Retinal pigment epithelial cell (primary cell): ENCODE measurements around the gene PAX5.

ENCODE experiments used
- DNase-seq: peaks from one replicate; pipeline ENCODE4 v3.0.0-alpha.2; 2010; ENCODE audit warnings: low read depth
- H3K4me3 ChIP-seq: 2 replicates; pipeline ENCODE4 v1.5.1; 2011; ENCODE audit warnings: mild to moderate bottlenecking, low read length, control low read depth, moderate library complexity
- TF ChIP-seq, protein P1 (sequence below): conservative IDR thresholded peaks from 2 replicates; pipeline ENCODE4 v1.5.1; 2011; ENCODE audit warnings: low read depth, low read length, control low read depth, inconsistent platforms

The PAX5 gene

DNA sequence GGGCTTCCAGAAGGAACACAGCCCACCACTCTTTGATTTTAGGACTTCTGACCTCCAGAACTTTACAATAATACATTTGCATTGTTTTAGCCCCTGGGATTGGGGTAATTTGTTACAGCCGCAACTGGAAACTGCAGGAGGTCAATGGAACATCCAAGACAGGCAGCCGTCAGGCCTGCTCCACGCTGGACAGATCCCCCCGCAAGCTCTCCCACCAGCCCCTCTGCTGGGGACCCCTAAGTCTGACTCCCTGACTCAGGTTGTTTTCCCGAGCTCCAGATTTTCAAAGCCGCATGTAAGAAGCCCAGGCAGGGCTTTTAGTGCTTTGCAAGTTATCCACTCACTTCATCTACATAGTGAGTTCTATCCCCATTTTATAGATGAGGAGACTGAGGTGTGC is 127.6 kb downstream of the PAX5 start:
- TF ChIP-seq, protein P1, sequence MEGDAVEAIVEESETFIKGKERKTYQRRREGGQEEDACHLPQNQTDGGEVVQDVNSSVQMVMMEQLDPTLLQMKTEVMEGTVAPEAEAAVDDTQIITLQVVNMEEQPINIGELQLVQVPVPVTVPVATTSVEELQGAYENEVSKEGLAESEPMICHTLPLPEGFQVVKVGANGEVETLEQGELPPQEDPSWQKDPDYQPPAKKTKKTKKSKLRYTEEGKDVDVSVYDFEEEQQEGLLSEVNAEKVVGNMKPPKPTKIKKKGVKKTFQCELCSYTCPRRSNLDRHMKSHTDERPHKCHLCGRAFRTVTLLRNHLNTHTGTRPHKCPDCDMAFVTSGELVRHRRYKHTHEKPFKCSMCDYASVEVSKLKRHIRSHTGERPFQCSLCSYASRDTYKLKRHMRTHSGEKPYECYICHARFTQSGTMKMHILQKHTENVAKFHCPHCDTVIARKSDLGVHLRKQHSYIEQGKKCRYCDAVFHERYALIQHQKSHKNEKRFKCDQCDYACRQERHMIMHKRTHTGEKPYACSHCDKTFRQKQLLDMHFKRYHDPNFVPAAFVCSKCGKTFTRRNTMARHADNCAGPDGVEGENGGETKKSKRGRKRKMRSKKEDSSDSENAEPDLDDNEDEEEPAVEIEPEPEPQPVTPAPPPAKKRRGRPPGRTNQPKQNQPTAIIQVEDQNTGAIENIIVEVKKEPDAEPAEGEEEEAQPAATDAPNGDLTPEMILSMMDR, result no peak
- no peak for DNase-seq
- H3K4me3 ChIP-seq, result no peak overlapping the region

DNA sequence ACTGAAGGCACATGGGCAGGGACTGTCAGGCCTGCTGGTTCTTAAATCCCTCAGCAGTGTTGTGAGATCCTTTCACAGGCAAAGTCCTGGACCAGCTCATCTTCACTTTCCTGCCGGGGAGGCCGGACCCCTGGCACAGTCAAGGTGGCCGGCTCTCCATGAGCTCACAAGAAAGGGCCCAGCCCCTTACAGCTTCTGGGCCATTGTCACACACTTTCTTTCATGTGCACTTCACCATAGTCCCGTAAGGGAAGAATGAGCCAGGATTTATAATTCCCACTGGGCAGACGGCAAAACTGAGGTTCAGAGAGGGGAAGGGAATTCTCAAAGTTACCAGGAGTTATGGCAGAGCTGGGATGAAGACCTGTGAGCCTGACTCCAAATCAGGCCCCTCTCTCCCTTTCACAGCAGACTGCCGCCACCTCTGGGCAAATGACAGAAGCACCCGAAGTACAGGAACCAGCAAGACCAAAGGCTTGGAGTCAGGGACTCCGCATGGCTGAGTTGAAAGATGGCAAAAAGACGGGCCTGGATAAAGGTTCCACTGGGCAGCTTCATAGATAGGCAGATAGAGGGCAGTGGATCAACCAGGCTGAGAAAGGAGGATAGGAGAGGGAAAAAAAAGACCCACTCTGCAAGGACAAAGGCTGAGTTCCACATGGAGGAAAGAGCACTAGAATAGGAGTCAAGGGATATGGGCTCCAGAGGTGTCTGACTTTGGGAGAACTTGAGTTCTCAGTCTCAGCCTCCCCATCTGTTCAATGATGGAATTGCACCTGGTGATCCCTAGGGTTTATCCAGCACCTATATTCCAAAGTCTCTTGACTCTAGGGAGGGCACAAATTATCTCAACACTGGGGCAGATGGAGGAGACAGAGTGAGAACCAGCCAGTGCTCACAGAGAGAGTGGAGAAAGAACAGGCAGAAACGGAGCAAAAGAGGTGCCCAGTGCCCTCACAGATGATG is 128.7 kb downstream of the PAX5 start:
- TF ChIP-seq, protein P1, result peak; percentile 28
- no peak for DNase-seq
- H3K4me3 ChIP-seq, result no peak overlapping the region

DNA sequence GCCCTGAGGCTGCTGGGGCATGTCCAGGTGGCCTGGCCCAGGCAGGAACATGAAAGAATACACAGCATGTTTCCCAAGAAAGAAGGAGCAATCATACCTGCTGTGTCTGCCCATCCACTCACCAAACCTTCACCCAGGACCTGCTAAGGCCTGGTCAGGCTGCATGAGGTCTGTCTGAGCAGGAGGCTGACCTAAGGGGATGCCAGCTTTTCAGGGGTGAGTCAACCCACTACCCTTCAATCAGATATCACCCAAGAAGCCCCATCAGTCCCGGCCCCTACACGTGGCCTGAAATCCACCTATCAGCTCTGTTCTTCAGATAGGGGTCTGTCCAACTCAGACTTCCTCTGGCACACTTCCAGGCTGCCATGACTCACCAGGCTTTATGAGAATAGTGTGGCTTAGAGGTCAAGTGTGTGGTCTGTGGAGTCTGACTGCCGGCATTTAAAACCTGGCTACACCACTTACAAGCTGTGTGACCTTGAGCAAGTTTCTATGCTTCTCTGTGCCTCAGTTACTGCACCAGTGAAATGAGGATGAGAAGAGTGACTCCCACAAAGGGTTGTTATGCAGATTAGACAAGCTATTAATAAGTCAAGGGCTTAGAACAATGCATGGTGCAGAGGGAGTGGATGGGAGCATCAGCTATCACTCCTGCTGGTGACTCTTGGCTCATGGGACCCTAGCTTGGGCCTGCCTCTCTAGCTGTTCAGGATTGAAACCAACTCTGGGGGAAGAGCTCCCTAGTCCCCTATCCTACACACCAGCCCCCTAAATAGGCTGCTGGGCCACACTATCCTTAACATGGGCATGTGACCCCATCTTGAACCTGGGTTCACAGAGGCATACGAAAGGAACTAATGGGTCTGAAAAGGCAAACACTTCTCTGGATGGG is 130.3 kb downstream of the PAX5 start:
- no peak overlapping the region for H3K4me3 ChIP-seq
- DNase-seq, result peak; percentile 79
- TF ChIP-seq, protein P1, result no peak

DNA sequence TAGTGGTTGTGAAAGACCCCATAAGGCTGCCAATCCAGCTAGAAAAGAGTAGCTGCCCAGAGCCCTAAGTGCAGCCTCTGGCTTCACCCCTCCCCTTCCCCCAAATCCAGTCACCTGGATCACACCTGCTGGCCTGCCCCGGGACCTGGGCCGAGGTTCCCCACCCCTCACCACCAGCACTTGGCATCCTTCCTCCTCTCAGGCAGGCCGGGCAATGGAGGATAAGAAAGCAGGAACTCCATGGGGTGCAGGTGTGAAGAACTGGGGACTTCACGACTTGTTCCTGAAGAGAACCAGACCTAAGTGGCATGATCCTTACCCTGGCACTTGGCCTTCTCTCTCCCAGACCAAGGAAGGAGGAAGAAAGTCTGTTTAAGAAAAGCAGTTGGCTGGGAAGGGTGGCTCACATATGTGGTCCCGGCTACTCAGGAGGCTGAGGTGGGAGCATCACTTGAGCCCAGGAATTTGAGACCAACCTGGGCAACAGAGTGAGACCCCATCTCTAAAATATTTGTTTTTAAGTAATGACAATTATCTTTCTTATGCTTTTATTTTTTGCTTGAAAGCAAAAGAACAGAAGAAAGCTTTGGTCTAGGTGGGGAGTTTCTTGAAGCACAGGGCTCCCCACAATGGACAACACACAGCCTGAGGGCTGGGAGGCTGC is 131.1 kb downstream of the PAX5 start:
- no peak for DNase-seq
- TF ChIP-seq, protein P1, result no peak
- H3K4me3 ChIP-seq, result no peak overlapping the region

- TF ChIP-seq, protein P1, result no peak
- H3K4me3 ChIP-seq, result no peak overlapping the region
- DNase-seq, result no peak
These were observed 131.9 kb downstream of the PAX5 start for GRCh38 chr9:36902080-36902716.

DNA sequence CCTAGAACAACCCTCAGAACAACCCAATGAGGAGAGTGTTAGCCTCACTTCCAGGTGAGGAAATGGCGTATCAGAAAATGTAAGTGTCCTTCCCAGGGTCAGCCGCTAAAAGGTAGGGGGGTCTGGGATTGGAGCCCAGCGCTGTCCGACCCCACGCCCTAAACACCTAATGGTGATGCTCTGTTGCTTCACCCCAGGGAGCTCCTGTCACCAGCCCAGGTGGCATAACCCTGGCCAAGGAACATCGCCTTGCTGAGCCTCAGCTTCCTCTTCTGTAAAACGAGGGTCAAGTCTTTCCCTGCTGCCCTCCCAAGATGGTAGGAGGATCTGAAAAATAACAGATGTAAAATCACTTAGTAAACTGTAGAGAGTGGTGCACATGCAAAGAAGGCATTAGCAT is 132.5 kb downstream of the PAX5 start:
- TF ChIP-seq, protein P1, result no peak

More for the DNA sequence above, 132.5 kb downstream of the PAX5 start:
- DNase-seq, result no peak
- no peak overlapping the region for H3K4me3 ChIP-seq
